H9 (cell line): ENCODE measurements around the gene GSG1L. TPM values are rescaled to one million over a fixed set of nuclear protein-coding genes. Genes with fewer than 3 reads are reported as not detected.

Experiments
- DNase-seq: peaks from one replicate; pipeline ENCODE4 v3.0.0-alpha.2; 2017
- H2AFZ ChIP-seq: one replicate; pipeline ENCODE4 v1.6.1; 2013; ENCODE audit warnings: mild to moderate bottlenecking, low read length, control low read depth, moderate library complexity
- H2AK5ac ChIP-seq: 2 replicates; pipeline ENCODE4 v1.6.1; 2013; ENCODE audit warnings: low read length, control low read depth, mixed read lengths; ENCODE audit not compliant: insufficient read length
- H2BK120ac ChIP-seq: one replicate; pipeline ENCODE4 v1.6.1; 2013; ENCODE audit warnings: low read depth, mild to moderate bottlenecking, low read length, control low read depth, inconsistent platforms; ENCODE audit not compliant: poor library complexity, severe bottlenecking
- H2BK12ac ChIP-seq: 2 replicates; pipeline ENCODE4 v1.6.1; 2013; ENCODE audit warnings: low read length, control low read depth, mixed read lengths, low read depth; ENCODE audit not compliant: insufficient read length
- H2BK15ac ChIP-seq: 2 replicates; pipeline ENCODE4 v1.6.1; 2013; ENCODE audit warnings: low read depth, low read length, control low read depth
- H2BK20ac ChIP-seq: one replicate; pipeline ENCODE4 v1.6.1; 2013; ENCODE audit warnings: low read depth, mild to moderate bottlenecking, low read length, control low read depth, inconsistent platforms; ENCODE audit not compliant: poor library complexity, severe bottlenecking
- H2BK5ac ChIP-seq: 2 replicates; pipeline ENCODE4 v1.6.1; 2013; ENCODE audit warnings: low read length, control low read depth, mixed read lengths; ENCODE audit not compliant: insufficient read length
- H3K14ac ChIP-seq: 2 replicates; pipeline ENCODE4 v1.6.1; 2013; ENCODE audit warnings: low read length, control low read depth; ENCODE audit not compliant: insufficient read depth
- H3K18ac ChIP-seq: 2 replicates; pipeline ENCODE4 v1.6.1; 2013; ENCODE audit warnings: low read depth, mild to moderate bottlenecking, mixed read lengths, low read length, control low read depth; ENCODE audit not compliant: insufficient read length
- H3K23ac ChIP-seq: 2 replicates; pipeline ENCODE4 v1.6.1; 2013; ENCODE audit warnings: low read length, control low read depth, mixed read lengths, low read depth; ENCODE audit not compliant: insufficient read length
- H3K23me2 ChIP-seq: 2 replicates; pipeline ENCODE4 v1.6.1; 2013; ENCODE audit warnings: low read depth, mild to moderate bottlenecking, mixed read lengths, low read length, control low read depth; ENCODE audit not compliant: insufficient read length, poor library complexity, severe bottlenecking
- H3K27ac ChIP-seq: 2 replicates; pipeline ENCODE4 v1.5.1; 2013; ENCODE audit warnings: low read length, control low read depth, mixed read lengths, low read depth; ENCODE audit not compliant: insufficient read length
- H3K27me3 ChIP-seq: 2 replicates; pipeline ENCODE4 v1.6.1; 2013; ENCODE audit warnings: low read length, control low read depth, inconsistent platforms; ENCODE audit not compliant: insufficient read depth
- H3K4ac ChIP-seq: 2 replicates; pipeline ENCODE4 v1.6.1; 2013; ENCODE audit warnings: low read depth, mild to moderate bottlenecking, control low read depth, inconsistent platforms, low read length, moderate library complexity
- H3K4me1 ChIP-seq: 2 replicates; pipeline ENCODE4 v1.6.1; 2013; ENCODE audit warnings: low read length, control low read depth, inconsistent platforms; ENCODE audit not compliant: insufficient read depth
- H3K4me2 ChIP-seq: 2 replicates; pipeline ENCODE4 v1.6.1; 2013; ENCODE audit warnings: low read length, control low read depth, mixed read lengths; ENCODE audit not compliant: insufficient read length, insufficient read depth
- H3K56ac ChIP-seq: 2 replicates; pipeline ENCODE4 v1.6.1; 2013; ENCODE audit warnings: low read depth, mild to moderate bottlenecking, mixed read lengths, low read length, control low read depth; ENCODE audit not compliant: insufficient read length
- H3K79me1 ChIP-seq: 2 replicates; pipeline ENCODE4 v1.6.1; 2013; ENCODE audit warnings: low read depth, mild to moderate bottlenecking, moderate library complexity, low read length, control low read depth, inconsistent platforms; ENCODE audit not compliant: insufficient read depth, poor library complexity, severe bottlenecking
- H3K79me2 ChIP-seq: 2 replicates; pipeline ENCODE4 v1.6.1; 2013; ENCODE audit warnings: low read length, control low read depth, inconsistent platforms; ENCODE audit not compliant: insufficient read depth
- H3K9ac ChIP-seq: 2 replicates; pipeline ENCODE4 v1.6.1; 2013; ENCODE audit warnings: low read length, control low read depth, mixed read lengths; ENCODE audit not compliant: insufficient read length; ENCODE audit errors: extremely low read depth
- H3K9me3 ChIP-seq: one replicate; pipeline ENCODE4 v1.6.1; 2013; ENCODE audit warnings: low read depth, low read length, inconsistent platforms; ENCODE audit not compliant: control insufficient read depth
- H3T11ph ChIP-seq: one replicate; pipeline ENCODE4 v1.6.1; 2013; ENCODE audit warnings: mild to moderate bottlenecking, low read length, control low read depth, inconsistent platforms
- H4K20me1 ChIP-seq: one replicate; pipeline ENCODE4 v1.6.1; 2013; ENCODE audit not compliant: control insufficient read depth, insufficient read length, insufficient read depth
- H4K5ac ChIP-seq: 2 replicates; pipeline ENCODE4 v1.6.1; 2013; ENCODE audit warnings: low read depth, mild to moderate bottlenecking, mixed read lengths, low read length, control low read depth; ENCODE audit not compliant: insufficient read length
- H4K8ac ChIP-seq: replicated peaks from 2 replicates; pipeline ENCODE4 v1.6.1; 2013; ENCODE audit warnings: low read length, control low read depth, mixed read lengths, low read depth; ENCODE audit not compliant: insufficient read length
- H4K91ac ChIP-seq: 2 replicates; pipeline ENCODE4 v1.6.1; 2013; ENCODE audit warnings: low read depth, mild to moderate bottlenecking, moderate library complexity, mixed read lengths, low read length, control low read depth; ENCODE audit not compliant: insufficient read length
- H3K27ac Mint-ChIP-seq, 3 experiments: 2 replicates in 2 of 3; 3 replicates in 1 of 3; pipeline ENCODE4 v1.8.0; 2020 to 2021; ENCODE audit warnings: mixed read lengths in 3 of 3, mild to moderate bottlenecking in 1 of 3, moderate library complexity in 1 of 3
- H3K27me3 Mint-ChIP-seq: 2 replicates; pipeline ENCODE4 v1.8.0; 2021; ENCODE audit warnings: low read depth, mild to moderate bottlenecking, moderate library complexity, mixed read lengths
- H3K36me3 Mint-ChIP-seq, 3 experiments: 2 replicates in 2 of 3; 3 replicates in 1 of 3; pipeline ENCODE4 v1.8.0; 2020 to 2021; ENCODE audit warnings: low read depth in 3 of 3, mixed read lengths in 3 of 3; ENCODE audit not compliant: insufficient read depth in 1 of 3
- H3K4me1 Mint-ChIP-seq, 2 experiments: 2 replicates each; pipeline ENCODE4 v1.8.0; 2020; ENCODE audit warnings: mixed read lengths in 2 of 2
- H3K4me3 Mint-ChIP-seq, 2 experiments: 2 replicates in 1 of 2; 3 replicates in 1 of 2; pipeline ENCODE4 v1.8.0; 2020 to 2021; ENCODE audit warnings: mild to moderate bottlenecking in 2 of 2, mixed read lengths in 2 of 2, moderate library complexity in 1 of 2
- H3K9me3 Mint-ChIP-seq, 2 experiments: 2 replicates in 1 of 2; 3 replicates in 1 of 2; pipeline ENCODE4 v1.8.0; 2020; ENCODE audit warnings: mild to moderate bottlenecking in 2 of 2, mixed read lengths in 2 of 2, moderate library complexity in 1 of 2
- CTCF ChIP-seq: fragments of 200-600 bp; sonication (generic); conservative IDR thresholded peaks from 3 replicates; pipeline ENCODE4 v1.8.0; 2021; ENCODE audit warnings: antibody characterized with exemption, mild to moderate bottlenecking
- WGBS: extraction: QIAGEN DNeasy Blood & Tissue Kit; methylation state at CpG from one replicate; pipeline ENCODE4 v1.1.7; 2013; ENCODE audit warnings: missing lambda C conversion rate, low lambda C conversion rate, mixed read lengths; ENCODE audit not compliant: insufficient read length; ENCODE audit errors: extremely low coverage; 5-methylcytosine and 5-hydroxymethylcytosine counted together
- total RNA-seq: library from RNA; stranded (reverse); gene quantifications from 2 replicates; pipeline ENCODE4 v1.2.1, GENCODE V29; 2021

GSG1L gene
- total RNA-seq, 1 experiment from 2014 or later = 0.35 TPM

- no peaks in the 10 kb centered on the region for H3K79me2 ChIP-seq
- no peaks in the 10 kb centered on the region for H3K27me3 ChIP-seq
- no peaks in the 10 kb centered on the region for H3K4me1 ChIP-seq
- H2BK20ac ChIP-seq = no peak overlapping the region
- Mint-ChIP-seq H3K4me3 (no peak overlapping the region), H3K27ac (no peak overlapping the region), H3K36me3 (no peaks in the 10 kb centered on the region), H3K9me3 (no peaks in the 10 kb centered on the region), H3K4me1 (peaks cover 0 to 9% of the 10 kb centered on the region in 2 experiments; a peak in 2 of 4 replicates), H3K27me3 (no peaks in the 10 kb centered on the region)
- H3K23ac ChIP-seq = no peak overlapping the region
- H4K5ac ChIP-seq = no peak overlapping the region
- H3K18ac ChIP-seq = no peak overlapping the region
- H4K91ac ChIP-seq = no peak overlapping the region
- no peak for DNase-seq
- H3K9me3 ChIP-seq = no peaks in the 10 kb centered on the region
- no peak overlapping the region for H3T11ph ChIP-seq
- no peak overlapping the region for H3K9ac ChIP-seq
- no peak overlapping the region for H2BK120ac ChIP-seq
- no CpG with 5 or more reads among the region's 8 CpGs for WGBS
- no peak overlapping the region for H3K4me2 ChIP-seq
- no peak overlapping the region for H2BK5ac ChIP-seq
- H3K14ac ChIP-seq = no peak overlapping the region
- no peaks in the 10 kb centered on the region for H3K79me1 ChIP-seq
- H2AK5ac ChIP-seq = no peak overlapping the region
- H3K56ac ChIP-seq = no peak overlapping the region
- H4K8ac ChIP-seq = no peak overlapping the region
- H2BK12ac ChIP-seq = no peak overlapping the region
- no peaks in the 10 kb centered on the region for H3K23me2 ChIP-seq
- no peak overlapping the region for H3K4ac ChIP-seq
- H4K20me1 ChIP-seq = no peaks in the 10 kb centered on the region
- no peak for TF ChIP-seq CTCF
- H3K27ac ChIP-seq = no peak overlapping the region
- H2BK15ac ChIP-seq = no peak overlapping the region
- H2AFZ ChIP-seq = no peak overlapping the region
Measured at GRCh38 chr16:27780468-27781194, 282.9 kb downstream of the GSG1L start.
